Panc1 (cell line): ENCODE measurements around the gene OTOP3. TPM values are rescaled to one million over a fixed set of nuclear protein-coding genes. Genes with fewer than 3 reads are reported as not detected.
"Not testable (repeated sequence)": the region's sequence is repeated elsewhere in the genome, so short reads cannot be mapped to it uniquely, and the experiment has no call there.

Experiments used
- ATAC-seq: fragments of 200-7000 bp; cut with Tn5 transposase; 2 replicates; pipeline ENCODE4 v1.9.1; 2020; ENCODE audit warnings: mild to moderate bottlenecking, moderate library complexity
- BruUV-seq: library from RNA; stranded (reverse); fragments of 400-500 nt; replicated peaks from 2 replicates; lab custom pipeline; 2021; lab: Mats Ljungman, UMichigan
- CTCF ChIA-PET: fragments of 300-600 bp; sonication (Branson Sonifier 250); formaldehyde crosslinking; loops from one replicate; lab custom pipeline; 2022; ENCODE audit warnings: antibody characterized with exemption; lab: Charles Lee
- POLR2A ChIA-PET: fragments of 300-600 bp; sonication (Branson Sonifier 250); formaldehyde crosslinking; loops from one replicate; lab custom pipeline; 2022; ENCODE audit warnings: antibody characterized with exemption; lab: Charles Lee
- DNase-seq: peaks from one replicate; pipeline ENCODE4 v3.0.0-alpha.2; 2010; ENCODE audit warnings: low read depth, low spot score
- H3K27ac ChIP-seq: 2 replicates; pipeline ENCODE4 v1.5.1; 2011; ENCODE audit warnings: mild to moderate bottlenecking, low read length, inconsistent platforms
- H3K27me3 ChIP-seq: fragments of 200-500 bp; sonication (Bioruptor generic); 2 replicates; pipeline ENCODE4 v1.6.0; 2014; ENCODE audit warnings: low read length, inconsistent platforms; ENCODE audit not compliant: control insufficient read depth, insufficient read depth
- H3K36me3 ChIP-seq: fragments of 200-500 bp; sonication (Bioruptor generic); 2 replicates; pipeline ENCODE4 v1.5.1; 2014; ENCODE audit warnings: inconsistent platforms, mild to moderate bottlenecking, low read length, moderate library complexity; ENCODE audit not compliant: control insufficient read depth, insufficient read depth
- H3K4me1 ChIP-seq: 2 replicates; pipeline ENCODE4 v1.5.1; 2011; ENCODE audit warnings: inconsistent platforms, mild to moderate bottlenecking, low read length, moderate library complexity; ENCODE audit not compliant: control insufficient read depth, insufficient read depth
- H3K4me3 ChIP-seq, 2 experiments: 2 replicates each; pipeline ENCODE4 v1.5.1; 2011 to 2012; ENCODE audit warnings: low read depth in 2 of 2, low read length in 2 of 2, mild to moderate bottlenecking in 2 of 2, inconsistent platforms in 1 of 2, moderate library complexity in 1 of 2
- H3K9me3 ChIP-seq: fragments of 200-500 bp; sonication (Bioruptor generic); 2 replicates; pipeline ENCODE4 v1.5.1; 2014; ENCODE audit warnings: low read depth, mild to moderate bottlenecking, inconsistent platforms, low read length, moderate library complexity; ENCODE audit not compliant: control insufficient read depth, insufficient read depth
- POLR2AphosphoS5 ChIP-seq: IDR thresholded peaks from 2 replicates; pipeline ENCODE4 v1.6.1; 2012; ENCODE audit warnings: mild to moderate bottlenecking, low read depth, low read length, moderate library complexity
- SIN3A ChIP-seq: IDR thresholded peaks from 2 replicates; pipeline ENCODE4 v1.6.1; 2012; ENCODE audit warnings: low read depth, mild to moderate bottlenecking, low read length, moderate library complexity, borderline replicate concordance; ENCODE audit not compliant: insufficient read depth
- TCF7L2 ChIP-seq: IDR thresholded peaks from 2 replicates; pipeline ENCODE4 v1.6.1; 2011; ENCODE audit warnings: mild to moderate bottlenecking, low read depth, low read length, inconsistent platforms
- in situ Hi-C: cut with HindIII; loops from 2 replicates; pipeline ENCODE4 v1.10.0; 2016; ENCODE audit warnings: low sequenced_read_pairs, low pct_unique_long_range_greater_than_20kb
- intact Hi-C: fragments of 100-400 bp; cut with micrococcal nuclease; formaldehyde crosslinking; loops from one replicate; pipeline ENCODE4 v1.10.0; 2022; ENCODE audit not compliant: unreplicated experiment
- total RNA-seq: library from RNA; stranded (reverse); gene quantifications from one replicate; pipeline ENCODE4 v1.2.1, GENCODE V29; 2021; ENCODE audit not compliant: unreplicated experiment
- TF ChIP-seq, protein P1 (sequence below), 2 experiments: IDR thresholded peaks; 2 replicates each; pipeline ENCODE4 v1.6.1; 2011 to 2012; ENCODE audit warnings: low read depth in 2 of 2, control low read depth in 1 of 2, low read length in 1 of 2, mild to moderate bottlenecking in 1 of 2, moderate library complexity in 1 of 2; ENCODE audit not compliant: insufficient read depth in 1 of 2
- TF ChIP-seq, protein P2 (sequence below): fragments of 450-650 bp; IDR thresholded peaks from 2 replicates; pipeline ENCODE4 v1.5.1; 2017; ENCODE audit warnings: mild to moderate bottlenecking

Gene OTOP3
- total RNA-seq, 1 experiment from 2014 or later, result not detected

DNA sequence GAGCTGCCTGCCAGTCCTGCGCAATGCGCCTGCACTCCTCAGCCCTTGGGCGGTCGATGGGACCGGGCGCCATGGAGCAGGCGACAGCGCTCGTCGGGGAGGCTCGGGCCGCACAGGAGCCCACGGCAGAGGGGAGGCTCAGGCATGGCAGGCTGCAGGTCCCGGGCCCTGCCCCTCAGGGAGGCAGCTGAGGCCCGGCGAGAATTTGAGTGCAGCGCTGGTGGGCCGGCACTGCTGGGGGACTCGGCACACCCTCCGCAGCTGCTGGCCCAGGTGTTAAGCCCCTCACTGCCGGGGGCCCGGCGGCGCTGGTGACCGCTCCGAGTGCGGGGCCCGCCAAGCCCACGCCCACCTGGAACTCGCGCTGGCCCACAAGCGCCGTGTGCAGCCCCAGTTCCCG, 28.7 kb upstream of the OTOP3 start:
- intact Hi-C loops (no loop called here), in situ Hi-C loops (no loop called here)
- Histone ChIP-seq H3K4me1 (no peaks in the 10 kb centered on the region), H3K9me3 (no peaks in the 10 kb centered on the region), H3K27me3 (no peaks in the 10 kb centered on the region), H3K27ac (no peak overlapping the region), H3K36me3 (no peaks in the 10 kb centered on the region), H3K4me3 (no peak overlapping the region)
- POLR2A ChIA-PET, result no interaction called here
- no TSS peak for BruUV-seq
- CTCF ChIA-PET, result interaction anchor here (1.1 kb wide), 1 partner anchor 12 kb away, joined by 5 read pairs; no protein-coding TSS in a partner anchor
- DNase-seq (no peak), ATAC-seq (no peak)
- TF ChIP-seq, protein P1, sequence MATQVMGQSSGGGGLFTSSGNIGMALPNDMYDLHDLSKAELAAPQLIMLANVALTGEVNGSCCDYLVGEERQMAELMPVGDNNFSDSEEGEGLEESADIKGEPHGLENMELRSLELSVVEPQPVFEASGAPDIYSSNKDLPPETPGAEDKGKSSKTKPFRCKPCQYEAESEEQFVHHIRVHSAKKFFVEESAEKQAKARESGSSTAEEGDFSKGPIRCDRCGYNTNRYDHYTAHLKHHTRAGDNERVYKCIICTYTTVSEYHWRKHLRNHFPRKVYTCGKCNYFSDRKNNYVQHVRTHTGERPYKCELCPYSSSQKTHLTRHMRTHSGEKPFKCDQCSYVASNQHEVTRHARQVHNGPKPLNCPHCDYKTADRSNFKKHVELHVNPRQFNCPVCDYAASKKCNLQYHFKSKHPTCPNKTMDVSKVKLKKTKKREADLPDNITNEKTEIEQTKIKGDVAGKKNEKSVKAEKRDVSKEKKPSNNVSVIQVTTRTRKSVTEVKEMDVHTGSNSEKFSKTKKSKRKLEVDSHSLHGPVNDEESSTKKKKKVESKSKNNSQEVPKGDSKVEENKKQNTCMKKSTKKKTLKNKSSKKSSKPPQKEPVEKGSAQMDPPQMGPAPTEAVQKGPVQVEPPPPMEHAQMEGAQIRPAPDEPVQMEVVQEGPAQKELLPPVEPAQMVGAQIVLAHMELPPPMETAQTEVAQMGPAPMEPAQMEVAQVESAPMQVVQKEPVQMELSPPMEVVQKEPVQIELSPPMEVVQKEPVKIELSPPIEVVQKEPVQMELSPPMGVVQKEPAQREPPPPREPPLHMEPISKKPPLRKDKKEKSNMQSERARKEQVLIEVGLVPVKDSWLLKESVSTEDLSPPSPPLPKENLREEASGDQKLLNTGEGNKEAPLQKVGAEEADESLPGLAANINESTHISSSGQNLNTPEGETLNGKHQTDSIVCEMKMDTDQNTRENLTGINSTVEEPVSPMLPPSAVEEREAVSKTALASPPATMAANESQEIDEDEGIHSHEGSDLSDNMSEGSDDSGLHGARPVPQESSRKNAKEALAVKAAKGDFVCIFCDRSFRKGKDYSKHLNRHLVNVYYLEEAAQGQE (IDR thresholded peaks at IDR 0.05; ENCODE audit: insufficient read depth in 1 of 2, low read depth in 2 of 2, low read length in 1 of 2), result no peak
- TF ChIP-seq SIN3A (no peak), TCF7L2 (no peak), POLR2AphosphoS5 (no peak)
- TF ChIP-seq, protein P2, sequence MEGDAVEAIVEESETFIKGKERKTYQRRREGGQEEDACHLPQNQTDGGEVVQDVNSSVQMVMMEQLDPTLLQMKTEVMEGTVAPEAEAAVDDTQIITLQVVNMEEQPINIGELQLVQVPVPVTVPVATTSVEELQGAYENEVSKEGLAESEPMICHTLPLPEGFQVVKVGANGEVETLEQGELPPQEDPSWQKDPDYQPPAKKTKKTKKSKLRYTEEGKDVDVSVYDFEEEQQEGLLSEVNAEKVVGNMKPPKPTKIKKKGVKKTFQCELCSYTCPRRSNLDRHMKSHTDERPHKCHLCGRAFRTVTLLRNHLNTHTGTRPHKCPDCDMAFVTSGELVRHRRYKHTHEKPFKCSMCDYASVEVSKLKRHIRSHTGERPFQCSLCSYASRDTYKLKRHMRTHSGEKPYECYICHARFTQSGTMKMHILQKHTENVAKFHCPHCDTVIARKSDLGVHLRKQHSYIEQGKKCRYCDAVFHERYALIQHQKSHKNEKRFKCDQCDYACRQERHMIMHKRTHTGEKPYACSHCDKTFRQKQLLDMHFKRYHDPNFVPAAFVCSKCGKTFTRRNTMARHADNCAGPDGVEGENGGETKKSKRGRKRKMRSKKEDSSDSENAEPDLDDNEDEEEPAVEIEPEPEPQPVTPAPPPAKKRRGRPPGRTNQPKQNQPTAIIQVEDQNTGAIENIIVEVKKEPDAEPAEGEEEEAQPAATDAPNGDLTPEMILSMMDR, result no peak

DNA sequence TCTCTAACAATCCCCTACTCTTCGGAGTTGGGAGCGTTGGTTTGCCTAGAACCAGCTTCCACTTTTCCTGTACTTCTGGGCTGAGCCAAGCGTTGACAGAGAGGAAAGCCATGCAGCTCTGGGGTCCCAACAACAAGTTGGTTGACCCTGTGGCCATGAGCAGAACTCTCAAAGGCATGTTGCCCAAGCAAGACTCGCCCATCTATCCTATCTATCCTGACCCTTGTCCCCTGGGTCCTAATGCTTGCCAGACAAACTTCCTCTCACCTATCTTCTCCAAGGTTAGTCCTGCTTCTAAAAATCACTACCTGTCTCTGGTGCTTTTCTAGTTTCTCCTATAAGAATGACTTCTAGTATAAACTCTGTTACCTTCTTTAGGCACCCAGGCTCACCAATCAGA, 26.6 kb upstream of the OTOP3 start:
- in situ Hi-C loops, BruUV-seq, H3K4me3 ChIP-seq, intact Hi-C loops, H3K27ac ChIP-seq, H3K4me1 ChIP-seq, CTCF ChIA-PET, H3K36me3 ChIP-seq, H3K27me3 ChIP-seq, POLR2A ChIA-PET, ATAC-seq, DNase-seq, H3K9me3 ChIP-seq: not testable (repeated sequence)

DNA sequence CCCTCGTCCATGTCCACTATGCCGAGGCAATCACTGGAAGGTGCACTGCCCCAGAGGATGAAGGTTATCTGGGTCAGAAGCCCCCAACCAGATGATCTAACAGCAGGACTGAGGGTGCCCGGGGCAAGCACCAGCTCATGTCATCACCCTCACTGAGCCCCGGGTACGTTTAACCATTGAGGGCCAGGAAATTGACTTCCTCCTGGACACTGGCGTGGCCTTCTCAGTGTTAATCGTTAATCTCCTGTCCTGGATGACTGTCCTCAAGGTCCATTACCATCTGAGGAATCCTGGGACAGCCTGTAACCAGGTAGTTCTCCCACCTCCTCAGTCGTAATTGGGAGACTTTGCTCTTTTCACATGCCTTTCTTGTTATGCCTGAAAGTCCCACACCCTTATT, 24.3 kb upstream of the OTOP3 start:
- DNase-seq, H3K27me3 ChIP-seq, H3K9me3 ChIP-seq, BruUV-seq, H3K36me3 ChIP-seq, H3K27ac ChIP-seq, in situ Hi-C loops, H3K4me1 ChIP-seq, intact Hi-C loops, ATAC-seq, CTCF ChIA-PET, POLR2A ChIA-PET, H3K4me3 ChIP-seq: not testable (repeated sequence)
